OCI-LY1 (cell line): ENCODE results near the gene C1QTNF1.

Experiments
- CTCF ChIP-seq: fragments of 200-600 bp; sonication (generic), shearing (Covaris generic); IDR thresholded peaks from 2 replicates; pipeline ENCODE4 v1.5.1; 2017; ENCODE audit warnings: mild to moderate bottlenecking, antibody characterized with exemption, low read length, moderate library complexity, mixed read lengths
- EZH2 ChIP-seq: fragments of 200-600 bp; sonication (generic), shearing (Covaris generic); IDR thresholded peaks from 2 replicates; pipeline ENCODE4 v1.8.0; 2017; ENCODE audit warnings: borderline replicate concordance, mixed run types, mild to moderate bottlenecking, antibody characterized with exemption, low read length, moderate library complexity, mixed read lengths

GRCh38 chr17:79041041-79041570 is 17.1 kb downstream of the C1QTNF1 start:
- TF ChIP-seq EZH2: no peak
- TF ChIP-seq CTCF: no peak
